A673 (cell line): ENCODE results near the gene CHMP1B.

Experiments
- CTCF ChIP-seq: fragments of 300-800, 200-600 bp; sonication (generic); conservative IDR thresholded peaks from 2 replicates; pipeline ENCODE4 v1.5.1; 2017; ENCODE audit warnings: low read depth, mild to moderate bottlenecking, antibody characterized with exemption, low read length, moderate library complexity, mixed read lengths
- EZH2 ChIP-seq: fragments of 200-600 bp; sonication (generic); IDR thresholded peaks from 2 replicates; pipeline ENCODE4 v1.6.1; 2017; ENCODE audit warnings: borderline replicate concordance, low read depth, mild to moderate bottlenecking, mixed read lengths, antibody characterized with exemption, low read length; ENCODE audit not compliant: poor library complexity, severe bottlenecking

GRCh38 chr18:11872479-11873136 is 21.4 kb downstream of the CHMP1B start:
- peak; percentile 57 for TF ChIP-seq CTCF
- no peak for TF ChIP-seq EZH2
